ENCODE measurements around the gene TMC1.
"Not testable (repeated sequence)": the region's sequence is repeated elsewhere in the genome, so short reads cannot be mapped to it uniquely, and the experiment has no call there.

Gene TMC1

GRCh38 chr9:72763022-72763421 is 241.6 kb downstream of the TMC1 start:
- DNase-seq (ENCODE audit: low spot score): no peak

GRCh38 chr9:72769546-72769945 is 248.1 kb downstream of the TMC1 start:
- no peak for DNase-seq (ENCODE audit: low spot score)

- DNase-seq (ENCODE audit: low spot score): no peak
Measured at GRCh38 chr9:72772661-72773060, 251.3 kb downstream of the TMC1 start.

GRCh38 chr9:72773570-72773969 is 252.2 kb downstream of the TMC1 start:
- DNase-seq (ENCODE audit: low spot score): no peak

- no peak for DNase-seq (ENCODE audit: low spot score)
Measured at GRCh38 chr9:72775570-72775969, 254.2 kb downstream of the TMC1 start.

GRCh38 chr9:72779614-72780013 is 258.2 kb downstream of the TMC1 start:
- no peak for DNase-seq (ENCODE audit: low spot score)

DNA sequence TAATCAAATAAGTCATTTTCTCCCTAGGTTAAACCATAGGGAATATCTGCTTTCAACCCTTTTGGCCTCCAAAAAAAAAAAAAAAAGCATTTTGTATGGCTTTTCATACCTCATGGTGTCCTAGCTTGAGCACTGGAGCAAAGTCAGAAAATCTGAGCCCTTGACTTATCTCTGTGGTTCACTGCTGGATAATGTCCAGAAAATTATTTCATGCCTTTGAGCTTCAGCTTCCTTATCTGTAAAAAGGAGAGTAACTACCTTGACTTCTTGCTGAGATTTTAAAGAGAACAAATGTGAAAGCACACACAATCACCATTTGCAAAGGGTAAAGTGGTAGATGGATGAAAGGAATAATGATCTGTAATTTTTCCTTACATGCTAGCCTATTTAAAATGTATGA is 265.5 kb downstream of the TMC1 start:
- DNase-seq (ENCODE audit: low spot score): no peak

DNA sequence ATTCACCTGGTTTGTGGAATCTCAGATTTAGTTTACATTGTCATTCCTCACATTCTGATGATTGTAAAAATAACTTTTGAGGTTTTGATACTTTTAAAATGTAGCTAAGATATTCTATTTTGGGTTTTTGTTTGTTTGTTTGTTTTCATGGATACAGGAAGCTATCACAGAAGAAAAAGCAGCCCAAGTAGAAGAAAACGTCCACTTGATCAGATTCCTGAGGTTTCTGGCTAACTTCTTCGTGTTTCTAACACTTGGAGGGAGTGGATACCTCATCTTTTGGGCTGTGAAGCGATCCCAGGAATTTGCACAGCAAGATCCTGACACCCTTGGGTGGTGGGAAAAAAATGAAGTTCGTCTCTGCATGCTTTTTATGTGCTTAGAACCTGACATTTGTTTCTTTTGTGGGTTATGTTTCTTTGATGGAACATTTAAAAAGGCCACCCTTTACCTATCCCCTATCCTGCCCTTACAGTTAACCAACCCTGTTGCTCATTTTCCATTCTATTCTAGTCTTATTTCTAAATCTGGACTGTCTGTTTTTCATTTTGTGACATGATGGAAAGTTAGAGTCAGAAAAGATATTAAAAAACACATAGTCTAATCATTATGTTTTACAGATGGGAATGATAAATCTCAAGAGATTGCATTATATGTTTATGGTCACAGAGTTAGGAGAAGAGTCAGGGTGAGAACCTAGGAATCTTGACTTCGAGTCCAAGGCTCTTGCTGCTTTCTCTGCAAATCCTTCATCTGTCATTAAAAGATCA is 267.7 kb downstream of the TMC1 start:
- peak; percentile 40 for DNase-seq (ENCODE audit: low spot score)

DNA sequence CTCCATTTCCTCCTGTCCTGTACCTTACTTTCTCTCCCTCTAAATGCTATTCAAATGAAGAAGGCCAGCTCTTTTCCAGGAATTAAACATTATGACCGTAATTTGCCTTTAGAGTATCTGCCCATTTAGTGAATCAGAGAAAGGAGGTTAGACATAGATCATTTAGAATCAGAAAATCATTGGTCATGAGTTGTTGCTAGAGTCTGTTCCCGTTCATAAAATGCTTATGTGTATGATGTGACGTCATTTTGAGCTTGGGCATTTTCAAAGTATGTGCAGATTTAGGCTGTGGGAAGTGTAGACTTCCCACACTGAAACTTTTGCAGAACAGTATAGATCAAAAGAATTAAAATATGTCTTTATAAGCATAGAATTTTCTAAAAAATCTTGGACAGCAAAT is 268.5 kb downstream of the TMC1 start:
- DNase-seq (ENCODE audit: low spot score): no peak

GRCh38 chr9:72790989-72791388 is 269.6 kb downstream of the TMC1 start:
- no peak for DNase-seq (ENCODE audit: low spot score)

DNA sequence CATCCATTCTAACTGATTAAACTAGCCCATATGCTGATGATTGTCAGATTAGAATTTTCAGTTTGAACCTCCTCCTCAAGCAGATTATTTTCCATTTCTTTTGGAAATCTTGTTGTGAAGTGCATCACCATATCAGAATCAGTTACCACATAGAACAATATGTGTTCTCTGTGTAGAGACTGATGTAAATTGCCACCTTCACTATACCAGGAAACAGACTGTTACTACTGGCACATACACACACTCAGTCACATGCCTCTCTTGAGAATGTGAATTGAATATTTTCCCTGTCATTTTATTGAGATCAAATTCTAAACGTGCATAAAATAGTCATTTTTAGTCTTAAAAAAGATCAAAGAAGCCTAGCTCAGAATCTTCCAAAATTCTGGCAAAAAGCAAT is 270.0 kb downstream of the TMC1 start:
- DNase-seq (ENCODE audit: low spot score): no peak

GRCh38 chr9:72794946-72795345 is 273.5 kb downstream of the TMC1 start:
- DNase-seq (ENCODE audit: low spot score): no peak

DNA sequence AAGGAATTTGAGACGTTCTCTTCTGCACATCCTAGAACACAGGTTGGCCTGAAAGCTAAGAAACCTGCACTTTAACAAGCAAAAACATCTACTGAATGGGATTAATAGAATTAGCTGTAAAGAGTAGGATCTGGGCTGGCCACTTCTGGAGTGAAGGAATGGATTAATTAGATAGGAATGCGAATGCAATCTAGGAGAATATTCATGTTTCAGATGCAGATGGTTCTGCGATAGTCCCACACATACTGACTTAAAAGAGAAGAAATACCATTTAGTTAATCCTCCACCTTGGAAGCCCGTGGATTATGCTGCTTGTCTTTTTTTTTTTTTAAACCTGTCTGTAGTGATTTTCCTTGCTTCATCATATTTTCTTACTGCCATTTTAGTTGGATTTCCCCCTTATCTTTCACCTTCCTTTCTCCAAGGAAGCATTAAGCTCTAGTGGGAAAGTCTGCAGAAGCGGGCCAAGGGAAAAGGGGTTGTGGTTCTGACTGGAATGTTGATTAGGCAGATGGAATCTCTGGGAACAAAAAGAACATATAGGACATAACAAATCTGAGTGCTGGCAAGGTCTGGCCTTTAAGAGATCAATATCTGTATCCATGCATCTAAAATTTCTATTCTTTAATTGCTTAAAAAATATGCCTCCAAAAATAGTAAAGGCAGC is 279.1 kb downstream of the TMC1 start:
- DNase-seq (ENCODE audit: low spot score): no peak

DNA sequence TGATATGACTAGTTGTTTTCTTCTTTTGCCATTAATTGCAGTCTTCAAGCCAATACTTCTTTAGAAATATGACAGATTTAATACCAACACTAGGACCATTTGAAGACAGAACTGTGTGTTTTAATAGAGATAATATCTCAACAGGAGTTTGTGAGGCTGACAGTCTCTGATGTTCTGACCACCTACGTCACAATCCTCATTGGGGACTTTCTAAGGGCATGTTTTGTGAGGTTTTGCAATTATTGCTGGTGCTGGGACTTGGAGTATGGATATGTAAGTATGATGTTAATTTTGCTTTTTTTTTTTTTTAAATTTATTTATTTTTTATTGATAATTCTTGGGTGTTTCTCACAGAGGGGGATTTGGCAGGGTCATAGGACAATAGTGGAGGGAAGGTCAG is 283.8 kb downstream of the TMC1 start:
- no peak for DNase-seq (ENCODE audit: low spot score)

DNA sequence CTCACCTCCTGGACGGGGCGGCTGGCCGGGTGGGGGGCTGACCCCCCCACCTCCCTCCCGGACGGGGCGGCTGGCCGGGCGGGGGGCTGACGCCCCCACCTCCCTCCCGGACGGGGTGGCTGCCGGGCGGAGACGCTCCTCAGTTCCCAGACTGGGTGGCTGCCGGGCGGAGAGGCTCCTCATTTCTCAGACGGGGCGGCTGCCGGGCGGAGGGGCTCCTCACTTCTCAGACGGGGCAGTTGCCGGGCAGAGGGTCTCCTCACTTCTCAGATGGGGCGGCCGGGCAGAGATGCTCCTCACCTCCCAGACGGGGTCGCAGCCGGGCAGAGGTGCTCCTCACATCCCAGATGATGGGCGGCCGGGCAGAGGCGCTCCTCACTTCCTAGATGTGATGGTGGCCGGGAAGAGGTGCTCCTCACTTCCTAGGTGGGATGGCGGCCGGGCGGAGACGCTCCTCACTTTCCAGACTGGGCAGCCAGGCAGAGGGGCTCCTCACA is 285.0 kb downstream of the TMC1 start:
- DNase-seq (ENCODE audit: low spot score): not testable (repeated sequence)

- no peak for DNase-seq (ENCODE audit: low spot score)
Measured at GRCh38 chr9:72807765-72808445, 286.5 kb downstream of the TMC1 start.

DNA sequence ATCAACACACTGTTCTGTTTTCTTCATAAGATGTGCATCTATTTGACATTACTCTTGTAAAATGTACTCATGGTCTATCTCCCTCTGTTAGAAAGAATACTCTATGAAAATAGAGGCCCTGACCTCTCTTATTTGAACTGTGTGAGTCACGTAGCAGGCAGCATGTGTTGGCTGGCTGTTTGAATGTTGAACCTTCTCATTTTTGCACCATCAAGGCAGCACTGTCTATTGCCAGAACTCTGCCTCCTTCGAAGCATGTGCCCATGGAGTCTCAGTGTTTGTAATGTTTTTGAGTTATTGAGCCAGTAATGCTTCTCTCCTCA is 287.0 kb downstream of the TMC1 start:
- no peak for DNase-seq (ENCODE audit: low spot score)

- no peak for DNase-seq (ENCODE audit: low spot score)
Measured at GRCh38 chr9:72809586-72809985, 288.2 kb downstream of the TMC1 start.

DNA sequence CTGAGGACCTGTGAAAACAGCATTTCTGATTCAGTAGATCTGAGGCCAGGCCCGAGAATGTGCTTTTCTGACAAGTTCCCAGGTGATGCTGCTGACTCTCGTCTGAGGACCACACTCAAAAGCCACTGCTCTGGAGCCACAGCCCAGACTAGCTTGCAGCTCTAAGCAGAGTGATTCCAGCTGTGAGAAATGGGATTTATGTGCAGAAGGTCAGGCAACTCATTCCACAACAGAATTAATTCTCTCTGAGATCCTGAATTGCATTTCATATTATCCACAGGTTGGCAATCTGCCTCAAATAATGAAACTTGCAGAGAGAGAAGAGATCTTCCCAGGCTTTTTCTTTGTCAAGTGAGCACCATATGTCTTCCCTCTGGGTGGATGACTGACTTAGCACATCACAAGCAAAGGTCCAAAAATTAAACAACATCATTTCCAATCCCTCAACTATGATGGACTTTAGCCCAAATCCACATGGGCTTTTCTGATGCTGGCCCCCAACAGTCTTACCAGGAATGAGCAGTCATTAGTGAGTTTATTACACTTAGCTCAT is 291.2 kb downstream of the TMC1 start:
- no peak for DNase-seq (ENCODE audit: low spot score)

DNA sequence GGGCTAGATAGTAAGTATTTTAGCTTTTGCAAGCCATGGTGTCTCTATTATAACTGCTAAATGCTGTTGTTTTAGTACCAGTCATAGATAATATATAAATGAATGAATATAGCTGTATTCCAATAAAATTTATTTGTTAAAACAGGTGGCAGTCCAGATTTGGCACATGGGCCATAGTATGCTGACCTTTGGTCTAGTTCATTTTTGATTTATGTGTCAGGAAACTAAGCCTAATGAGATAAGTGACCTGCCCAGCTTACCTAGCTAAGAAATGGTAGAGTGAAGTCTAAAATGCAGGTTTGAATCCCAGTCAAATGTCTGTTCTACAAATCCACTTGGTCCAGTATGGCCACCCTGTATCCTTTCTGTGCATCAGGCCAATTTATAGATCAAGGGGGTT is 292.1 kb downstream of the TMC1 start:
- no peak for DNase-seq (ENCODE audit: low spot score)

DNA sequence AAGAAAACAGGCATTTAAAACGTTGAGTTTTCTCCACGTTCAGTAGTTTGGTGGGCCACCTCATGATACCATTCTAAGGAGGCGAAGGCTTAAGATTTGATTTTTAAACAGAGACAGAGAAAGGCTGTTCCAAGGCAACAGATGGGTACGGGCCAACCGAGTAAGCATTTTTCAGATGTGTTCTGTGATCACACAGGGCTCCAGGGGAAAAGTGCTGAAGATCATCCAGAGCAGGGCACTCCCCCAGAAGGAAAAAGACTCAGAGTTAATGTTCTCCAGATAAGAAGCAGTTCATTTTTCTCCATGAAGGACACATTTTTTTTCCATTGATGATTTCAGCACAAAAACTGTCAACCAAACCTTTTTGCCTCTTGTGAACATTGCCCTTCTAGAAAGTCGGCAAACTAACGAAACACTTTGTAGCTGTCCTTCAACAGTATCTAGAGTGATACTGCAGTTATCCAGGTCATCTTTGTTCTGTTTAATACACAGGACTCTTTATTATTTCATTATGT is 292.7 kb downstream of the TMC1 start:
- no peak for DNase-seq (ENCODE audit: low spot score)

- DNase-seq (ENCODE audit: low spot score): no peak
Measured at GRCh38 chr9:72816666-72817065, 295.3 kb downstream of the TMC1 start.

GRCh38 chr9:72817413-72817812 is 296.0 kb downstream of the TMC1 start:
- no peak for DNase-seq (ENCODE audit: low spot score)

Data from AG08395 (cell line).